Ectodermal cell (in vitro differentiated cells): ENCODE measurements around the gene RASSF4.
A peak's percentile ranks its signal among the peaks of the same experiment; 100 is the strongest.

Experiments used
- H3K27ac ChIP-seq: 2 replicates; pipeline ENCODE4 v1.7.0; 2013; ENCODE audit warnings: mild to moderate bottlenecking, low read depth, low read length; ENCODE audit not compliant: insufficient read depth, poor library complexity, severe bottlenecking
- H3K27me3 ChIP-seq: 2 replicates; pipeline ENCODE4 v1.7.0; 2013; ENCODE audit warnings: mild to moderate bottlenecking, low read length; ENCODE audit not compliant: insufficient read depth, control insufficient read depth, poor library complexity, severe bottlenecking
- H3K36me3 ChIP-seq: one replicate; pipeline ENCODE4 v1.7.0; 2013; ENCODE audit warnings: low read length; ENCODE audit not compliant: control insufficient read depth, insufficient read depth
- H3K4me1 ChIP-seq: one replicate; pipeline ENCODE4 v1.7.0; 2013; ENCODE audit warnings: low read length; ENCODE audit not compliant: control insufficient read depth, insufficient read depth
- H3K4me3 ChIP-seq: 2 replicates; pipeline ENCODE4 v1.7.0; 2013; ENCODE audit warnings: low read depth, low read length, control low read depth; ENCODE audit not compliant: insufficient read depth
- H3K9me3 ChIP-seq: 2 replicates; pipeline ENCODE4 v1.7.0; 2013; ENCODE audit warnings: mild to moderate bottlenecking, low read length, moderate library complexity; ENCODE audit not compliant: control insufficient read depth
- WGBS, 2 experiments: methylation state at CpG; one replicate each; pipeline ENCODE4 v1.1.7; 2013; ENCODE audit warnings: missing lambda C conversion rate in 2 of 2; 5-methylcytosine and 5-hydroxymethylcytosine counted together

RASSF4 gene

GRCh38 chr10:44955413-44956070, 4.1 kb upstream of the RASSF4 start:
- Histone ChIP-seq H3K4me3 (no peak overlapping the region), H3K27me3 (peaks cover 8% of the 10 kb centered on the region), H3K27ac (no peak overlapping the region), H3K9me3 (no peaks in the 10 kb centered on the region), H3K4me1 (peaks cover 17% of the 10 kb centered on the region), H3K36me3 (no peaks in the 10 kb centered on the region)
- whole genome bisulfite sequencing, 2 experiments, result 93 to 94% methylated on average over 8 of the region's 8 CpGs

DNA sequence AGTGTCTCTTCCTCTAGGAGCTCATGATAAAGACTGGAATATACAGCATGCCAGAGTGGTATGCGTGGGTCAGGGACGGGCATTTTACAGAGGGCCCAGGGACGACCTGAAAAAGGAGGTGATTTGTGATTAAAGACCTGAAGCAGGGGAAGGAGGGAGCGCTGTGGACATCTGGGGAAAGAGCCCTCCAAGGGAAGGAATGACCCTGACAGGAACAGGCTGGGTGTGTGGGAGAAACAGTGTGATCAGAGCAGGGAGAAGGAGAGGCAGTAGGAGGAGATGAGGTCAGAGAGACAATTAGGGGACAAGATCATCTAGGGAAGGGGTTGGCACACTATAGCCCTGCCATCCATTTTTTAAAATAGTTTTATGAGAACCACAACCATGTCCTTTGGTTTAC, 3.4 kb upstream of the RASSF4 start:
- Histone ChIP-seq H3K9me3 (no peaks in the 10 kb centered on the region), H3K4me1 (peaks cover 24% of the 10 kb centered on the region), H3K4me3 (no peak overlapping the region), H3K36me3 (no peaks in the 10 kb centered on the region), H3K27ac (no peak overlapping the region), H3K27me3 (peaks cover 9% of the 10 kb centered on the region)
- 91 to 95% methylated on average over 4 of the region's 4 CpGs for WGBS, 2 experiments

- Histone ChIP-seq H3K4me1 (peaks cover 28% of the 10 kb centered on the region), H3K27me3 (peaks cover 9% of the 10 kb centered on the region), H3K27ac (no peak overlapping the region), H3K9me3 (no peaks in the 10 kb centered on the region), H3K36me3 (no peaks in the 10 kb centered on the region), H3K4me3 (no peak overlapping the region)
- 94 to 97% methylated on average over 4 of the region's 4 CpGs for WGBS, 2 experiments
Observed at GRCh38 chr10:44956717-44957706, 2.6 kb upstream of the RASSF4 start.

DNA sequence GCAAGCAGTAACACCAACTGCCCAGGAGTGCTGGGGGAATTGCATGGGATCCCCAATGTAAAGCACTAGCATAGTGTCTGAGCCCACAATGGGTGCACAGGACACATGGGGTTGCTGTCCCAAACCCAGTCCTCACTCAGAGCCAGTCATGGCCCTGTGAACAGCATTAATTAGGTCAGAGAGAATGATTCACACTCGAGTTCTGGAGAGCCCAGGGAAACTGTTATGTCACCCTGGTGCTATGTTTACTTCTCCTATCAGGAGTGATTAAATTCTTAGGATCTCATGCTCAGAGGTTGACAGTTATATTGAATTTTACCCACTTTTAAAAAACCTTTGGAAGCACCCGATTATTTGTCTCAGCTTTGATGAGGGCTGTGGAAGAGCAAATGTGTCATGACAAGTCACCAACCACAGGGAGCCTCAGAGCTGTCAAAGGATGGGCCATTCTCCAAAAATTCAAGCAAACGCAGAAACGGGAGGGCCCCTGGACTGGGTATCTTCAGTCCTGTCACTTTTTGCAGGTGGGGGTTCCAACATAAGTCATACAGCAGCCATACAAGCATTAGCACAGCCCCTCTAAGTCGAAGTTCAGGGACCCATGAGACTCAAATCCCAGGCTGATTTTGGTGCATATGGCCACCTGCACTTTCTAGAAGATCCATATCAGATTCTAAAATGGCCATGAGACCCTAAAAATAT, 1.3 kb upstream of the RASSF4 start:
- Histone ChIP-seq H3K36me3 (no peaks in the 10 kb centered on the region), H3K27ac (no peak overlapping the region), H3K4me3 (peak overlapping the region; percentile 80), H3K27me3 (peaks cover 9% of the 10 kb centered on the region), H3K9me3 (no peaks in the 10 kb centered on the region), H3K4me1 (peaks cover 27% of the 10 kb centered on the region)
- WGBS, 2 experiments, result 69 to 74% methylated on average over 5 of the region's 5 CpGs

GRCh38 chr10:44958898-44959246, 730 bp upstream of the RASSF4 start:
- Histone ChIP-seq H3K27ac (peak overlapping the region; percentile 69), H3K9me3 (no peaks in the 10 kb centered on the region), H3K4me3 (peak overlapping the region; percentile 80), H3K4me1 (peaks cover 32% of the 10 kb centered on the region), H3K36me3 (no peaks in the 10 kb centered on the region), H3K27me3 (peaks cover 9% of the 10 kb centered on the region)
- WGBS, 2 experiments, result 14 to 25% methylated on average over 5 to 6 of the region's 6 CpGs

DNA sequence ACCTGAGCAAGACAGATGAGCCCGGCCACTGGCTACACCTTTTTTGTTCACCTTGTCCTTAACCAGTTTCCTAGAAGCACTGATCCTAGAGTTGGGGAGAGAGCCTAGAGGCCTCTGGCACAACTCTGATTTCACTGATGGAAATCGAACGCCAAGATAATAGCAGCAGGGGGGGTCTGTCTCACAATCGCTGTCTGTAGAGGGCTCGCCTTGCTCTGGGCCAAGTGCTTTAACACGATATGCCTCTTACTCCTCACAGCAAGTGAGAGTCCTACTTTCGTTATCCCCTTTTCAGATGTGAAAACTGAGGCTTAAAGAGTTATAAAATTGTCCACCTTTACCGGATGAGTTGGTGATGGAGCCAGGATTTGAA, 472 bp downstream of the RASSF4 start:
- Histone ChIP-seq H3K4me1 (peaks cover 44% of the 10 kb centered on the region), H3K27me3 (peaks cover 9% of the 10 kb centered on the region), H3K9me3 (no peaks in the 10 kb centered on the region), H3K4me3 (peak overlapping the region; percentile 80), H3K27ac (no peak overlapping the region), H3K36me3 (no peaks in the 10 kb centered on the region)
- WGBS, 2 experiments, result 36 to 45% methylated on average over 8 of the region's 8 CpGs

GRCh38 chr10:44960482-44961229, 1.1 kb downstream of the RASSF4 start:
- no peak overlapping the region for H3K4me3 ChIP-seq

GRCh38 chr10:44961230-44961571, 1.6 kb downstream of the RASSF4 start:
- H3K27ac ChIP-seq, result no peak overlapping the region
- H3K27me3 ChIP-seq, result peaks cover 9% of the 10 kb centered on the region
- peaks cover 55% of the 10 kb centered on the region for H3K4me1 ChIP-seq
- 74 to 79% methylated on average over 4 of the region's 4 CpGs for WGBS, 2 experiments
- no peaks in the 10 kb centered on the region for H3K9me3 ChIP-seq
- no peak overlapping the region for H3K4me3 ChIP-seq
- H3K36me3 ChIP-seq, result no peaks in the 10 kb centered on the region

More at GRCh38 chr10:44960482-44961229, 1.1 kb downstream of the RASSF4 start:
- H3K9me3 ChIP-seq, result no peaks in the 10 kb centered on the region
- H3K27me3 ChIP-seq, result peaks cover 9% of the 10 kb centered on the region
- 79 to 83% methylated on average over 7 of the region's 7 CpGs for WGBS, 2 experiments
- no peaks in the 10 kb centered on the region for H3K36me3 ChIP-seq
- no peak overlapping the region for H3K27ac ChIP-seq
- peaks cover 50% of the 10 kb centered on the region for H3K4me1 ChIP-seq

GRCh38 chr10:44961931-44962750, 2.5 kb downstream of the RASSF4 start:
- H3K4me1 ChIP-seq, result peaks cover 55% of the 10 kb centered on the region
- H3K36me3 ChIP-seq, result no peaks in the 10 kb centered on the region
- WGBS, 2 experiments, result 88 to 89% methylated on average over 11 of the region's 11 CpGs
- H3K9me3 ChIP-seq, result no peaks in the 10 kb centered on the region
- no peak overlapping the region for H3K4me3 ChIP-seq
- H3K27ac ChIP-seq, result no peak overlapping the region
- peaks cover 9% of the 10 kb centered on the region for H3K27me3 ChIP-seq
